GM12865 (cell line): ENCODE data around the gene RASGEF1C.

ENCODE experiments used
- DNase-seq: peaks from one replicate; pipeline ENCODE4 v3.0.0; 2010; ENCODE audit warnings: low read depth
- H3K4me3 ChIP-seq: 2 replicates; pipeline ENCODE4 v1.5.1; 2011; ENCODE audit warnings: mild to moderate bottlenecking, low read depth, low read length, control low read depth
- CTCF ChIP-seq: IDR thresholded peaks from 2 replicates; pipeline ENCODE4 v1.5.1; 2011; ENCODE audit warnings: low read length, control low read depth, low read depth, inconsistent platforms; ENCODE audit not compliant: insufficient read depth; ENCODE audit errors: missing control alignments

Gene RASGEF1C

GRCh38 chr5:180098526-180098925 lies 110.5 kb downstream of the RASGEF1C start:
- TF ChIP-seq CTCF, result no peak
- DNase-seq, result no peak
- no peak overlapping the region for H3K4me3 ChIP-seq

GRCh38 chr5:180097926-180098325 lies 111.1 kb downstream of the RASGEF1C start:
- DNase-seq, result no peak
- no peak for TF ChIP-seq CTCF
- no peak overlapping the region for H3K4me3 ChIP-seq

GRCh38 chr5:180097163-180097894 lies 111.7 kb downstream of the RASGEF1C start:
- no peak overlapping the region for H3K4me3 ChIP-seq
- no peak for DNase-seq
- no peak for TF ChIP-seq CTCF

GRCh38 chr5:180096616-180097015 lies 112.4 kb downstream of the RASGEF1C start:
- TF ChIP-seq CTCF, result no peak
- H3K4me3 ChIP-seq, result no peak overlapping the region
- DNase-seq, result no peak

GRCh38 chr5:180095545-180095944 lies 113.5 kb downstream of the RASGEF1C start:
- no peak overlapping the region for H3K4me3 ChIP-seq
- TF ChIP-seq CTCF, result no peak
- no peak for DNase-seq

GRCh38 chr5:180093651-180094382 lies 115.2 kb downstream of the RASGEF1C start:
- no peak for DNase-seq
- H3K4me3 ChIP-seq, result no peak overlapping the region
- no peak for TF ChIP-seq CTCF
